ENCODE measurements around the gene MDM2. TPM values are rescaled to one million over a fixed set of nuclear protein-coding genes. Genes with fewer than 3 reads are reported as not detected.
A peak's percentile ranks its signal among the peaks of the same experiment; 100 is the strongest.

The MDM2 gene
- total RNA-seq (2014; rRNA removed; shearing (Covaris generic)): 2,133 and 2,408 TPM in 2 replicates

DNA sequence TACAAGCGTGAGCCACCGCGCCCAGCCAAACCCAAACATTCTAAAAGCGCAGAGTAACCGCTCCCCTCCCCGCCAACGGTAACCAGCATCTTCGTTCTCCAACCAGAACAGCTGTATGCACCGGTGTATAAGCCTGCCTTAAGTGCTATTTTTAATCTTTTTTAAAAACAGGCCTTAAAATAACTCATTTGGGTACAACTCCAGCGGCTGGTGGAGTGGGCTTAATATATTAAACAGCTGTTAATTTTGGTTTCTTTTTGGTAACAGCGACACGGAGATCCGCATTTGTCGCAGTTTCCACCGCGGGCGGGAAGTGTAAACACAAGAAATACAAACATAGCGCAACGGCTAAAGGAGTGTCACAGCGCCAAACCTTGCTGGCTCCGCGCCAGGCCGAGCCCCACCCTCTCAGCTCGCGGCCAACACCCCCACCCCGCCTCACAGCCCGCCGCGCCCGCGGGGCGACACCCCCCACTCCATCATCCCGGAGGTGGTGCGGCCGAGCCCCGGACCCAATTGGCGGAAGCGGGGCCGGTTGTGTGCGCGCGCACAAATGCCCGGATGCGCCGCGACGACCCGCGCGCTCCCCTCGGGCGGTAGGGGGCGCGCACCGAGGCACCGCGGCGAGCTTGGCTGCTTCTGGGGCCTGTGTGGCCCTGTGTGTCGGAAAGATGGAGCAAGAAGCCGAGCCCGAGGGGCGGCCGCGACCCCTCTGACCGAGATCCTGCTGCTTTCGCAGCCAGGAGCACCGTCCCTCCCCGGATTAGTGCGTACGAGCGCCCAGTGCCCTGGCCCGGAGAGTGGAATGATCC is at the start of gene MDM2:
Gene MDM2, plus strand, starts transcription at position 602 of the 812 bp plus-strand sequence. CDS start 301 bp downstream, outside the sequence.
- H3K36me3 ChIP-seq: peaks cover 45% of the 10 kb centered on the region
- peak within 1 kb of the TSS; percentile 75 for H3K4me3 ChIP-seq
- peak in 1 of 2 experiments; percentile 100 for DNase-seq (ENCODE audit: low read depth in 1 of 2, low spot score in 2 of 2)
- peak within 1 kb of the TSS; percentile 86 for H3K27ac ChIP-seq
- no peaks in the 10 kb centered on the region; the same call in 1 of the 2 replicates for H3K9me3 ChIP-seq (replicated peaks)
- H3K27me3 ChIP-seq (replicated peaks): no peaks in the 10 kb centered on the region
- H3K4me1 ChIP-seq (replicated peaks): peaks cover 18% of the 10 kb centered on the region

DNA sequence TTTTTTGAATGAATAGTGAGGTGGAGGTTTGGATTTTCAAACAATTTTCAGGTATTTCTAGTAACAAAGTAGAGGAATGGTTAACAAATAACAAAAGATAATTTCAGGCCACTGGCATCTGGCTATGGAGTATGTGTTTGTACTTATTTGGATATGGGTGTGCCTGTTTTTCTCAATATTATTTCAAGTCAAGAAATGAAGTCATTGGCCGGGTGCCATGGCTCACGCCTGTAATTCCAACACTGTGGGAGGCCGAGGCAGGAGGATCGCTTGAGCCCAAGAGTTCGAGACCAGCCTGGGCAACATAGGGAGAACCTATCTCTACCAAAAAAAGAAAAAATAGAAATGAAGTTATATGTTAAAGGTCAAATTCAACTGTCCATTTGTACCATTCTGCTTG is 48.1 kb upstream of the MDM2 start:
- peaks cover 15% of the 10 kb centered on the region for H3K9me3 ChIP-seq (replicated peaks)
- peak; percentile 84 to 97 for DNase-seq (ENCODE audit: low read depth in 1 of 2, low spot score in 2 of 2)

DNA sequence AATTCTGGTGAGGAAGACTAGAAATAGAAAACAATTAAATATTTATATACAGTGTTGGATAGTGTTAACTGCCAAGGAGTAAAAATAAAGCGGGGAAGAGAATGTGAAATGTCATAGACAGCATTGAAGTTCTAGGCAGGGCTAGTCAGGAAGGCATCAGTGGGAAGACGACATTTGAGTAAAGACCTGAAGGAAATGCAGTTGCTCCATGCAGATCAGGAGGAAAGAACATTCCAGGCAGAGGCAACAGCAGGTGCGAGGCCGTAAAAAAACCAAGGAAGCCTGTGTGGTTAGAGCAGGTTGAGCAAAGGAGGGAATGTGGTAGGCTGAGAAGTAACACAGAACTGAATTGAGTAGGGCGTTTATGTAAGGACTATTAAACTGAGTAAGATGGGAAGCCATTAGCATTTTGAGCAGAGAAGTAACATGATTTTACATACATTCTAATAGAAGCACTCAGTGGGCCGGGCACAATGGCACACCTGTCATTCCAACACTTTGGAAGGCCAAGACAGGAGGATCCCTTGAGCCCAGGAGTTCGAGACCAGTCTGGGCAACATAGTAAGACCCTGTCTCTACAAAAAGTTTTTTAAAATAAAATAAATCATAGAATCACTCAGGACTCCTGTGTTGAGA is 47.1 kb upstream of the MDM2 start:
- no peak overlapping the region for H3K27ac ChIP-seq
- peaks cover 82% of the 10 kb centered on the region for H3K27me3 ChIP-seq (replicated peaks)
- DNase-seq (ENCODE audit: low read depth in 1 of 2, low spot score in 2 of 2): peak; percentile 78 to 93
- H3K9me3 ChIP-seq (replicated peaks): peaks cover 10% of the 10 kb centered on the region
- H3K4me1 ChIP-seq (replicated peaks): no peaks in the 10 kb centered on the region
- H3K4me3 ChIP-seq: no peak overlapping the region
- no peaks in the 10 kb centered on the region for H3K36me3 ChIP-seq

More for the DNA sequence above, 48.1 kb upstream of the MDM2 start:
- H3K27ac ChIP-seq: no peak overlapping the region
- H3K4me1 ChIP-seq (replicated peaks): no peaks in the 10 kb centered on the region
- peaks cover 82% of the 10 kb centered on the region for H3K27me3 ChIP-seq (replicated peaks)
- H3K36me3 ChIP-seq: no peaks in the 10 kb centered on the region
- no peak overlapping the region for H3K4me3 ChIP-seq

DNA sequence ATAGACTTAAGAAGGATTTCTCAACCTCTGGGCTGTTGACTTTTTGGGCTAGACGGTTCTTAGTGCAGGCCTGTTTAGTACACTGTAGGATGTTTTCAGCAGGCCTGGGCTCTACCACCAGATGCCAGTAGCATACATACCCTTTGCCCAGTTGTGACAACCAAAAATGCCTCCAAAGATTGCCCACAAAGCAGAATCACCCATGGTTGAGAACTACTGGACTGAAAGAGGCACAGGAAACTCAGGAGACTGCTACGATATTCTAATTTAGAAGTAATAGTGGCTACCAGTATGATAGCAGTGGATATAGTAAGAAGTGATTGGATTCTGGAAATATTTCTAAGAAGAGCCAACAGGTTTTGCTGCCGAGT is 46.5 kb upstream of the MDM2 start:
- peak; percentile 81 to 90 for DNase-seq (ENCODE audit: low read depth in 1 of 2, low spot score in 2 of 2)
- no peak overlapping the region for H3K27ac ChIP-seq
- peaks cover 9% of the 10 kb centered on the region; the same call in 1 of the 2 replicates for H3K9me3 ChIP-seq (replicated peaks)
- no peaks in the 10 kb centered on the region for H3K36me3 ChIP-seq
- no peaks in the 10 kb centered on the region for H3K4me1 ChIP-seq (replicated peaks)
- H3K4me3 ChIP-seq: no peak overlapping the region
- peaks cover 82% of the 10 kb centered on the region for H3K27me3 ChIP-seq (replicated peaks)

DNA sequence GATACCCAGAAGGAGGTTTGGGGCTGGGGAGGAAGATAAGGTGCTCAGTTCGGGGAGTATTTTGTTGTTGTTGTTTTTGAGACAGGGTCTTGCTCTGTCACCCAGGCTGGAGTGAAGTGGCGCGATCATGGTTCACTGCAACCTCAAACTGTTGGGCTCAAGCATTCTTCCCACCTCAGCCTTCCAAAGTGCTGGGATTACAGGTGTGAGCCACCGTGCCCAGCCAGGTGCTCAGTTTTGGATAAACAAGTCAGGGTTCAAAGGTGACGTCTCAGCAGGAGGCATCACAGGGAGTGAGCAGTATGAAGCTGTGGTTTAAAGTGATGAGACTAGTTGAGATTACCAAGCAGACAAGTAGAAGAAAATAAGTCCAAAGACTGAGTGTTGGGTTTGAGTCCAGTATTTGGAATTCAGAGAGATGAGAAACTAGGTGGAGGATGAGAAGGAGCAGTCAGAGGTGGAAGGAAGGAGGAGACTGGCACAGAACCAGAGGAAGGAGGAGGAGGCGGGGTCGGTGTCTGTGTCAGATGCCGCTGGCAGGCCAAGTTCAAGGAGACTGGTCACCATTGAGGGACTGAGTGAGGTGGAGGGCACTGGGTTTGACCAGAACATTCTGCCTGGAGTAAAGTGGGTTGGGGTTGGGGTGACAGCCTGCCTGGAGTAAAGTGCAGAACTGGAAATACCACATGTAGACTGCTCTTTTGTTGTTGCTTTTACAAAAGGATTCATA is 45.9 kb upstream of the MDM2 start:
- Histone ChIP-seq H3K27ac (no peak overlapping the region), H3K36me3 (no peaks in the 10 kb centered on the region), H3K4me1 (replicated peaks) (no peaks in the 10 kb centered on the region), H3K4me3 (no peak overlapping the region), H3K27me3 (replicated peaks) (peaks cover 83% of the 10 kb centered on the region), H3K9me3 (replicated peaks) (peaks cover 9% of the 10 kb centered on the region; the same call in 1 of the 2 replicates)
- peak; percentile 82 to 98 for DNase-seq (ENCODE audit: low read depth in 1 of 2, low spot score in 2 of 2)

DNA sequence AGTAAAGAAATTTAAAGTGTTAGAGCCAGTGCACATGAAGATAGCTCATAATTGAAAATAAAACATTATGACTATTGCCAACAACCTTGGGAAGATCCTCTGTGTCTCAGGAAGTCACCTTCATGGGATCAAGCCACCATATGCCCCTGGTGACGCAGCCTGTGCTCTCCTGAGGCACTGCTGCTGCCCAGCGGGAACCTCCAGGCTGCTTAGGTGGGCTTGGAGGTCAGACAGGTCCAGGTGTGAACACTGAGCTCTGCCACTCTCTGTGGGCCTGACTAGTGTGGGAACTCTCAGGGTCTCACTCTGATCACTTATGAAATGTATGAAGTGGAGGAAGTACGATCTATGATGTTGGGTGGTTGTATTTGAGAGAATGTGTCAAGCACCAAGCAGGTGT is 45.3 kb upstream of the MDM2 start:
- Histone ChIP-seq H3K36me3 (no peaks in the 10 kb centered on the region), H3K9me3 (replicated peaks) (peaks cover 9% of the 10 kb centered on the region; the same call in 1 of the 2 replicates), H3K27me3 (replicated peaks) (peaks cover 81% of the 10 kb centered on the region), H3K27ac (no peak overlapping the region), H3K4me3 (no peak overlapping the region), H3K4me1 (replicated peaks) (no peaks in the 10 kb centered on the region)
- DNase-seq (ENCODE audit: low read depth in 1 of 2, low spot score in 2 of 2): peak in 1 of 2 experiments; percentile 95

DNA sequence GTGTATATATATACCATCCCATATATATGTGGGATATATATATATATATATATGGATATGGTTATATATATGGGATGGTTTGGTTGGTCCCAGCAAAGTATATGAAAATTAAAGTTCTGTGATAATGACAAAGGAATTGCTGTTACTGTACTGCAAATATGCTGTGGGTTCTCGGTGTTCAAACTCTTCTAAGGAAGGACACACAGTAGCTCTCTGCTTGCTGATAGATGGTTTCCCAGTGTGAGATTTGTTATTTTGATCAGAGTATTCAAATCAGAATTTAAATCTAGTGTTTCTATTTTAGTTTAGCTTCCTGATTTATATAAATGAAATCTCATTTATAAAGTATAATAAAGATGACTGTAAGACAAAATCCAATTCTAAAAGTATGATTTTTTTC is 42.3 kb upstream of the MDM2 start:
- Histone ChIP-seq H3K27me3 (replicated peaks) (peaks cover 94% of the 10 kb centered on the region), H3K4me1 (replicated peaks) (no peaks in the 10 kb centered on the region), H3K4me3 (no peak overlapping the region), H3K27ac (no peak overlapping the region), H3K9me3 (replicated peaks) (peaks cover 16% of the 10 kb centered on the region), H3K36me3 (no peaks in the 10 kb centered on the region)
- DNase-seq (ENCODE audit: low read depth in 1 of 2, low spot score in 2 of 2): peak; percentile 58 to 65

DNA sequence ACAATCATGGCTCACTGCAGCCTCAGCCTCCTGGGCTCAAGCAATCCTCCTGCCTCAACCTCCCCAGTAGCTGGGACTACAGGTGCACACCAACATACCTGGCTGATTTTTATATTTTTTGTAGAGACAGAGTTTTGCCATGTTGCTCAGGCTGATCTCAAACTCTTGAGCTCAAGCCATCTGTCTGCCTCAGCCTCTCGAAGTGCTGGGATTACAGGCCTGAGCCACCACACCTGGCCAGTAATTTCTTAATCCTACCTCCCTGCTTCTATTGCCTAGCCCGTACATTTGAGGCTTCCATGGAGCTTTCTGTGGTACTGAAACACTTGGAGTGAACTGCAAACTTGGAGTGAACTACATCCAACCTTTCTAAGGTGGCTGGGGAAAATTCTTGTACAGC is 41.3 kb upstream of the MDM2 start:
- Histone ChIP-seq H3K4me3 (no peak overlapping the region), H3K4me1 (replicated peaks) (no peaks in the 10 kb centered on the region), H3K36me3 (no peaks in the 10 kb centered on the region), H3K27me3 (replicated peaks) (peaks cover 94% of the 10 kb centered on the region), H3K9me3 (replicated peaks) (peaks cover 13% of the 10 kb centered on the region), H3K27ac (no peak overlapping the region)
- DNase-seq (ENCODE audit: low read depth in 1 of 2, low spot score in 2 of 2): peak in 1 of 2 experiments; percentile 87

DNA sequence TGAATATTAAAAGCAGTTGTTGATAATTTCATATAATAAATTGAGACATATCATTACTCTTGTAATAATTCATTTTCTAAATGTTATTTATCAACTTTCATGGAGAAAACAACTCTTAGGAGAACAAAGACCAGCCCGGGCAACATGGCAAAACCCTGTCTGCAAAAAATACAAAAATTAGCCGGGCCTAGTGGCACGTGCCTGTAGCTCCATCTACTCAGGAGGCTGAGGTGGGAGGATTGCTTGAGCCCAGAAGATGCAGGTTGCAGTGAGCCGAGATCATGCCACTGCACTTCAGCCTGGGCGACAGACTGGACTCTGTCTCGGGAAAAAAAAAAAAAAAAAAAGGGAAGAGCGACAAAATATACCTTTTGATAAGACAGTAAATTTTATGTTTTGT is 40.8 kb upstream of the MDM2 start:
- Histone ChIP-seq H3K27ac (no peak overlapping the region), H3K36me3 (no peaks in the 10 kb centered on the region), H3K27me3 (replicated peaks) (peaks cover 94% of the 10 kb centered on the region), H3K4me3 (no peak overlapping the region), H3K9me3 (replicated peaks) (peaks cover 13% of the 10 kb centered on the region), H3K4me1 (replicated peaks) (no peaks in the 10 kb centered on the region)
- peak; percentile 71 to 91 for DNase-seq (ENCODE audit: low read depth in 1 of 2, low spot score in 2 of 2)

DNA sequence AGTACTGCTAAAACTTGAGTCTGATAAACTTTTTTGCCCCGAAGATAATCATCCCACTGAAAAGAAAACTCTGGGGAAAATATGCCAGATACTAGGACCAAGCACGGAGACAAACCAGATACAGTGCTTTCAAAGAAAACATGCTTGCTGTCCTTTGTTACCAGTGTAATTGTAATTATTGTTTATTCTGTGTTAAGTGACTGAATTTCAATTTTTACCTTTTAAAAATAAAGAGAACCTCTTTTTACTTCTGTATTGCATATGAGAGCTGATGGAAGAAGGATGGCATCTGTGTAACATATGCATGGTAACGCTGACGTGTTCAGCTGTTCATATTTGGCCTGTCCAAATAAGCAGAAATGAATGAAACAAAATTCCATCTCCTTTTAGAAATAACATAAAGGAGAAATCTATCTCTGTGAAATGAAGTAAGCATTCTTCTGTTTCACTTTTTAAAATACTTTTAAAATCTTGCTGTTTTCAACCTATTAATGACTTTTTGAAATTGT is 39.5 kb upstream of the MDM2 start:
- no peak overlapping the region for H3K4me3 ChIP-seq
- peaks cover 94% of the 10 kb centered on the region for H3K27me3 ChIP-seq (replicated peaks)
- DNase-seq (ENCODE audit: low read depth in 1 of 2, low spot score in 2 of 2): peak; percentile 70 to 78
- H3K27ac ChIP-seq: no peak overlapping the region
- no peaks in the 10 kb centered on the region for H3K4me1 ChIP-seq (replicated peaks)
- H3K9me3 ChIP-seq (replicated peaks): peaks cover 13% of the 10 kb centered on the region
- no peaks in the 10 kb centered on the region for H3K36me3 ChIP-seq

DNA sequence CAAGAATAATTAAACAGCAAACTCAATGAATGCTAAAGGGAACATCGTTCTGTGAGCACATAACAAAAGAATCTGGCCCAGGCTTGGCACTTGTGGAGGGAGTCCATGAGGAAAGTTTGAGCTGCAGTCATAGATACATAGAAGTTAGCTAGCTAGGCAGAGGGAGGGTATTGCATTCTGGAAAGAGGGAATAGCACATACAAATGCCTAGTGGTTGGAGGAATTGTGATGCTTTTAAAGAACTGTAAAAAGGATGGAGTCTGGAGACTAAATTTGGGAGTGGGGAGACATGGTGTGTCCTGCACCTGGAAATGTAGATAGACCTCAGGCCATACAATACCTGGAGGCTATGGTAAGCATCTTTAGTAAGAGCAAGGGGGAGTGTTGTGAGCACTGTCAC is 38.0 kb upstream of the MDM2 start:
- peaks cover 10% of the 10 kb centered on the region for H3K9me3 ChIP-seq (replicated peaks)
- H3K27me3 ChIP-seq (replicated peaks): peaks cover 90% of the 10 kb centered on the region
- no peaks in the 10 kb centered on the region for H3K36me3 ChIP-seq
- no peak overlapping the region for H3K4me3 ChIP-seq
- H3K27ac ChIP-seq: no peak overlapping the region
- no peaks in the 10 kb centered on the region for H3K4me1 ChIP-seq (replicated peaks)
- peak; percentile 81 to 89 for DNase-seq (ENCODE audit: low read depth in 1 of 2, low spot score in 2 of 2)

DNA sequence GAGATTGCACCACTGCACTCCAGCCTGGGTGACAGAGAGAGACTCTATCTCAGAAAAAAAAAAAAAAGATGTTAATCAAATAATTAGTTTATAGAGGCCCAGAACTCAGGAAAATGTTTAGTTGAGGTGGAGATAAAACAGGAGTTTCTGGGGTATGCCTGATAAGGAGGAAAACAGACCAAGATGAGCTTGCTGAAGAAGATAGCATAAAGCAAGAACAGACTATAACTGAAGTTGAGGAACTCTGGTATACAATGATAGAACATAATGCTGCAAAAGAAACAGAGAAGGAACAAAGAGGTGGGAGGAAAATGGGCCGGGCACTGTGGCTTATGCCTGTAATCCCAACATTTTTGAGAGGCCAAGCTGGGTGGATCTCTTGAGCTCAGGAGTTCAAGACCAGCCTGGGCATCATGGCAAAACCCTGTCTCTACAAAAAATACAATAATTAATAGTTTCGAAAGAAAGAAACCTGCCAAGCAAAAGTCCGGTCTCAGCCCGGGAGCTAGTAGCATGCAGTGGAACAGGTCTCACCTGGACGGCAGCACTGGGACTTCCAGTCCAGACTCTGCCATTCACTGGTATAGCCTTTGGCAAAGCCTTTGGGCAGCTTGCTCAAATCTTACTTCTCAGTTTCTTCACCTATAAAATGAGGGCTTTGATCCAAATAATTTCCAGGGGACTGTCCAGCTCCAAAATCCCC is 36.6 kb upstream of the MDM2 start:
- H3K4me1 ChIP-seq (replicated peaks): no peaks in the 10 kb centered on the region
- no peak overlapping the region for H3K4me3 ChIP-seq
- peak; percentile 79 to 94 for DNase-seq (ENCODE audit: low read depth in 1 of 2, low spot score in 2 of 2)
- H3K36me3 ChIP-seq: no peaks in the 10 kb centered on the region
- H3K27ac ChIP-seq: no peak overlapping the region
- H3K27me3 ChIP-seq (replicated peaks): peaks cover 84% of the 10 kb centered on the region
- peaks cover 10% of the 10 kb centered on the region for H3K9me3 ChIP-seq (replicated peaks)

DNA sequence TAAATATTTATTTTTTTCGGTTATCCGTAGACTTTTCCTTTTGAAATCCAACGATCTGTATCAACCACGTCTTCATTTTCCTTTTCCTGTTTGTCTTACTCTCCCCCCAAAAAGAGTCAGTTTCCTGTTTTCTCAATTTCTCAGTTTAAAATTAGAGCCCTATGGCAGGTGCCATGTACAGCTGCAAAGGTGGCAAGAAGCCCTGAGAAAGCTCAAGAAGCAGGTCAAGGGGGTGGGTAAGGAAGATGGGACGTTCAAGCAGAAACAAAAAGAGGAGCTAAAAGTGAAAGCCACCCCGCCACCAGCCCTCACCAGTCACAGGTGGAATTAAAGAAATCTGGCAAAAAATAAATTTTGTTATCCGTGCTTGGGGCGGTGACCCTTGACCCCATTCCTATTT is 35.3 kb upstream of the MDM2 start:
- no peak overlapping the region for H3K4me3 ChIP-seq
- H3K4me1 ChIP-seq (replicated peaks): no peaks in the 10 kb centered on the region
- no peak overlapping the region for H3K27ac ChIP-seq
- DNase-seq (ENCODE audit: low read depth in 1 of 2, low spot score in 2 of 2): peak; percentile 76 to 92
- no peaks in the 10 kb centered on the region for H3K36me3 ChIP-seq
- H3K27me3 ChIP-seq (replicated peaks): peaks cover 80% of the 10 kb centered on the region
- peaks cover 15% of the 10 kb centered on the region for H3K9me3 ChIP-seq (replicated peaks)
